A549 (cell line): ENCODE measurements around the gene SORCS2. TPM values are rescaled to one million over a fixed set of nuclear protein-coding genes. Genes with fewer than 3 reads are reported as not detected.

Source experiments
- ATAC-seq, 2 experiments: fragments of 200-7000 bp in 1 of 2; fragments of >200 bp in 1 of 2; cut with Nextera tagmentation in 1 of 2; cut with Tn5 transposase in 1 of 2; 3 replicates each; pipeline versions ENCODE4 v1.8.0 to v1.9.1; 2018 to 2020; ENCODE audit warnings: mild to moderate bottlenecking in 1 of 2, moderate library complexity in 1 of 2
- CTCF ChIA-PET: fragments of 300-600 bp; sonication (Branson Sonifier 250); formaldehyde crosslinking; extraction: SDS; loops from one replicate; lab custom pipeline; 2021; ENCODE audit warnings: antibody characterized with exemption, inconsistent platforms; lab: Yijun Ruan, JAX
- POLR2A ChIA-PET: fragments of 350-600 bp; formaldehyde crosslinking; extraction: SDS; loops from one replicate; lab custom pipeline; 2021; ENCODE audit warnings: antibody characterized with exemption, inconsistent platforms; lab: Yijun Ruan, JAX
- DNase-seq, 2 experiments: peaks; one replicate each; pipeline versions ENCODE4 v3.0.0 to v3.0.0-alpha.2; 2011 to 2016; ENCODE audit warnings: low read depth in 1 of 2, low spot score in 1 of 2
- FAIRE-seq: peaks from 2 replicates; lab custom pipeline; 2011; peaks lifted over from hg19 to GRCh38; lab: Jason Lieb, UNC
- H3K27ac ChIP-seq, 2 experiments: fragments of >200 bp; sonication (Bioruptor Twin); formaldehyde crosslinking; 3 replicates each; pipeline ENCODE4 v1.5.1; 2016 to 2017
- H3K4me1 ChIP-seq: fragments of >200 bp; sonication (Bioruptor Twin); formaldehyde crosslinking; 3 replicates; pipeline ENCODE4 v1.6.1; 2016
- H3K4me2 ChIP-seq: fragments of >200 bp; sonication (Bioruptor Twin); formaldehyde crosslinking; 3 replicates; pipeline ENCODE4 v1.6.1; 2016
- H3K4me3 ChIP-seq: fragments of >200 bp; sonication (Bioruptor Twin); formaldehyde crosslinking; 3 replicates; pipeline ENCODE4 v1.5.1; 2016
- H3K9me3 ChIP-seq: fragments of >200 bp; sonication (Bioruptor Twin); formaldehyde crosslinking; 3 replicates; pipeline ENCODE4 v1.6.1; 2016
- ATOH8 ChIP-seq: fragments of 250-450 bp; sonication (Bioruptor Pico); IDR thresholded peaks from 2 replicates; pipeline ENCODE4 v1.5.0; 2020; ENCODE audit warnings: low read depth, mild to moderate bottlenecking, moderate library complexity
- BHLHE40 ChIP-seq: IDR thresholded peaks from 2 replicates; pipeline ENCODE4 v1.6.1; 2012; ENCODE audit warnings: low read depth, low read length, inconsistent platforms
- CBX8 ChIP-seq: fragments of 200-600 bp; sonication (generic); IDR thresholded peaks from 2 replicates; pipeline ENCODE4 v1.6.1; 2016
- CEBPB ChIP-seq, 2 experiments: fragments of >200 bp in 1 of 2; sonication (Bioruptor Twin) in 1 of 2; formaldehyde crosslinking in 1 of 2; IDR thresholded peaks; 2 replicates each; pipeline ENCODE4 v1.6.1; 2012 to 2016
- EHF ChIP-seq: fragments of 250-450 bp; sonication (Bioruptor Pico); IDR thresholded peaks from 2 replicates; pipeline ENCODE4 v1.5.0; 2020; ENCODE audit warnings: mild to moderate bottlenecking
- EHMT2 ChIP-seq: fragments of 200-600 bp; sonication (generic); IDR thresholded peaks from 2 replicates; pipeline ENCODE4 v1.6.1; 2016; ENCODE audit warnings: antibody characterized with exemption, low read depth, mild to moderate bottlenecking, moderate library complexity
- ESRRA ChIP-seq: fragments of 150-350 bp; IDR thresholded peaks from 2 replicates; pipeline ENCODE4 v1.6.1; 2014; ENCODE audit warnings: mild to moderate bottlenecking, low read length, borderline replicate concordance
- FOSL2 ChIP-seq, 2 experiments: fragments of 450-650 bp in 1 of 2; fragments of >200 bp in 1 of 2; sonication (Bioruptor Twin) in 1 of 2; formaldehyde crosslinking; IDR thresholded peaks; 2 replicates each; pipeline versions ENCODE4 v1.5.0 to v1.6.1; 2016 to 2020; ENCODE audit warnings: mild to moderate bottlenecking in 1 of 2, moderate library complexity in 1 of 2
- FOXS1 ChIP-seq: fragments of 250-450 bp; sonication (Bioruptor Pico); IDR thresholded peaks from 2 replicates; pipeline ENCODE4 v1.5.0; 2020; ENCODE audit warnings: mild to moderate bottlenecking, moderate library complexity
- HDAC2 ChIP-seq: fragments of 200-600 bp; sonication (generic); IDR thresholded peaks from 2 replicates; pipeline ENCODE4 v1.6.1; 2016
- HOXA7 ChIP-seq: fragments of 250-450 bp; sonication (Bioruptor Pico); IDR thresholded peaks from 2 replicates; pipeline ENCODE4 v1.5.0; 2020; ENCODE audit warnings: mild to moderate bottlenecking, moderate library complexity
- HOXB5 ChIP-seq: fragments of 250-450 bp; sonication (Bioruptor Pico); IDR thresholded peaks from 2 replicates; pipeline ENCODE4 v1.5.0; 2020; ENCODE audit warnings: mild to moderate bottlenecking, moderate library complexity
- KDM1A ChIP-seq: fragments of 200-600 bp; sonication (generic); IDR thresholded peaks from 2 replicates; pipeline ENCODE4 v1.6.1; 2016; ENCODE audit warnings: low read depth, mild to moderate bottlenecking
- MAFK ChIP-seq: fragments of 450-650 bp; IDR thresholded peaks from 2 replicates; pipeline ENCODE4 v1.6.1; 2014; ENCODE audit not compliant: partially characterized antibody
- MAZ ChIP-seq: fragments of 150-350 bp; IDR thresholded peaks from 2 replicates; pipeline ENCODE4 v1.6.1; 2014; ENCODE audit warnings: antibody characterized with exemption, low read depth, low read length, borderline replicate concordance
- MYC ChIP-seq: IDR thresholded peaks from 2 replicates; pipeline ENCODE4 v1.6.1; 2012; ENCODE audit warnings: mild to moderate bottlenecking, inconsistent platforms, low read length, improper control_type of control experiment, borderline replicate concordance
- NPAS2 ChIP-seq: fragments of 250-450 bp; sonication (Bioruptor Pico); IDR thresholded peaks from 2 replicates; pipeline ENCODE4 v1.8.0; 2022; ENCODE audit warnings: mild to moderate bottlenecking, moderate library complexity, borderline replicate concordance
- NR3C1 ChIP-seq: fragments of >200 bp; sonication (Bioruptor Twin); formaldehyde crosslinking; IDR thresholded peaks from 3 replicates; pipeline ENCODE4 v1.6.1; 2017
- PBX3 ChIP-seq: IDR thresholded peaks from 2 replicates; pipeline ENCODE4 v1.6.1; 2012
- PHF8 ChIP-seq: fragments of 200-600 bp; sonication (generic); IDR thresholded peaks from 2 replicates; pipeline ENCODE4 v1.6.1; 2016; ENCODE audit warnings: low read depth, mild to moderate bottlenecking, antibody characterized with exemption, moderate library complexity, borderline replicate concordance
- RAD21 ChIP-seq, 2 experiments: fragments of >200 bp in 1 of 2; sonication (Bioruptor Twin) in 1 of 2; formaldehyde crosslinking in 1 of 2; IDR thresholded peaks in 1 of 2; conservative IDR thresholded peaks in 1 of 2; 2 replicates in 1 of 2; 3 replicates in 1 of 2; pipeline ENCODE4 v1.6.1; 2012 to 2018; ENCODE audit warnings: inconsistent platforms in 1 of 2
- RARB ChIP-seq: fragments of 250-450 bp; sonication (Bioruptor Pico); IDR thresholded peaks from 2 replicates; pipeline ENCODE4 v1.8.0; 2021; ENCODE audit warnings: mild to moderate bottlenecking, moderate library complexity
- RCOR1 ChIP-seq: fragments of 150-350 bp; IDR thresholded peaks from 2 replicates; pipeline ENCODE4 v1.6.1; 2014; ENCODE audit warnings: antibody characterized with exemption, low read length, low read depth
- SMC3 ChIP-seq: fragments of >200 bp; sonication (Bioruptor Twin); formaldehyde crosslinking; IDR thresholded peaks from 3 replicates; pipeline ENCODE4 v1.6.1; 2018; ENCODE audit warnings: inconsistent platforms
- TFCP2L1 ChIP-seq: fragments of 250-450 bp; sonication (Bioruptor Pico); IDR thresholded peaks from 2 replicates; pipeline ENCODE4 v1.5.0; 2021; ENCODE audit warnings: mild to moderate bottlenecking
- TP53 ChIP-seq: fragments of 250-450 bp; sonication (Bioruptor Pico); IDR thresholded peaks from 2 replicates; pipeline ENCODE4 v1.5.0; 2021; ENCODE audit warnings: mild to moderate bottlenecking, moderate library complexity
- ZC3H11A ChIP-seq: fragments of 450-650 bp; IDR thresholded peaks from 2 replicates; pipeline ENCODE4 v1.6.1; 2014; ENCODE audit warnings: antibody characterized with exemption, mild to moderate bottlenecking
- ZNF302 ChIP-seq: fragments of 250-450 bp; sonication (Bioruptor Pico); IDR thresholded peaks from 2 replicates; pipeline ENCODE4 v1.9.0; 2021; ENCODE audit warnings: inconsistent platforms, mild to moderate bottlenecking, moderate library complexity
- WGBS: methylation state at CpG from one replicate; pipeline ENCODE4 v1.1.6; 2017; ENCODE audit errors: missing lambda C conversion rate; 5-methylcytosine and 5-hydroxymethylcytosine counted together
- polyA plus RNA-seq, 4 experiments: library from polyadenylated mRNA; depleted of rRNA in 3 of 4; stranded (reverse); fragments of >200 nt; fragmentation: RNase III in 1 of 4; extraction: RNeasy Plus Mini Kit Qiagen cat#74134 plus additional on column Dnase treatment in 1 of 4; gene quantifications; 2 replicates in 3 of 4; 3 replicates in 1 of 4; pipeline ENCODE4 v1.2.3, GENCODE V29; 2011 to 2017
- TF ChIP-seq, protein P1 (sequence below): fragments of >200 bp; sonication (Bioruptor Twin); formaldehyde crosslinking; IDR thresholded peaks from 3 replicates; pipeline ENCODE4 v1.5.1; 2016
- TF ChIP-seq, protein P2 (sequence below): IDR thresholded peaks from 2 replicates; pipeline ENCODE4 v1.6.1; 2012

The SORCS2 gene
- polyA plus RNA-seq, 2 of the 4 experiments (the other 2 are of a cell fraction): 1.4 to 4.6 TPM

DNA sequence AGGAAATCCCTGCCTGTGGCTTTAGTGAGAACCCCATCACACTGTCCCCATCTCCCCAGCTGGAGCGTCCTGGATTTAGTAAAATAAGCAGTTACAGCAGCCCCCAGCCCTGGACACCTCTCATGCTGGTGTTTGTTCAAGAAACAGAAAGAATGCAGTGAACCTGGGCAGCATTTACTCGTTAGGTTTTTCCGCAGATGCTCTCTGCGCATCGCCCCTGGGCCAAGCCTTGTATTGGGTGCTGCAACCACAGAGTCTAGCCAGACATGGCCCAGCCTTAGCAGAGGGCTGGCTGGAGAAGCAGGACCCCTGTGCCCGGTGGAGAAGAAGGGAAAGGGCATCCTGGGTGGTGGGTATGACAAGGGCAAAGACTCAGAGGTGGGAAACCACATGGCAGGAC, 378.7 kb downstream of the SORCS2 start:
- no peaks in the 10 kb centered on the region for H3K4me1 ChIP-seq
- 64% methylated on average over 5 of the region's 6 CpGs for WGBS
- no peak overlapping the region for H3K4me3 ChIP-seq
- peaks cover 5% of the 10 kb centered on the region for H3K9me3 ChIP-seq
- ATAC-seq (no peak), DNase-seq (no peak), FAIRE-seq (no peak)
- CTCF ChIA-PET: no interaction called here
- POLR2A ChIA-PET: no interaction called here
- TF ChIP-seq PHF8 (no peak), KDM1A (no peak), PBX3 (no peak), SMC3 (no peak), EHMT2 (no peak), CEBPB (IDR thresholded peaks at IDR 0.05) (no peak), FOXS1 (CRISPR knock-in tag) (no peak), ZNF302 (no peak)
- H3K27ac ChIP-seq: no peak overlapping the region
- no peak overlapping the region for H3K4me2 ChIP-seq

DNA sequence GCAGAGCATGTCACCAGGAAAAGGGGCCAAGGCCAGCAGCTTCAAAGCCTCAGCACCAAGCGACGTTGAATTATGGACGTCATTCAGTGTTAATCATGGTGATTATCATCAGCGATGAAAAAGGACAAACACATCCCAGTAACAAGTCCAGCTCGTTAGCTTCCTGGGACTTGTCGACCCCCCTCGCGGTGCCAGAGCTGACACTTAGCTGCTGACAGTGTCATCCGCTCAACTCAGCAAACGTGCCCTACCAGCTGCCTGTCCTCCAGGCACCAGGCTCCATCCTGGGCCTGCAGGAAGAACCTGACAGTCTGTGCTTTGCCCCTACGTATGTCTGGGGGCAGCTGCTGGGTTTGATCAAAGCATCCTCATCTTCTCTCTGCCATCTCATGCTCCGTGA, 379.4 kb downstream of the SORCS2 start:
- H3K4me2 ChIP-seq: no peak overlapping the region
- CTCF ChIA-PET: no interaction called here
- H3K4me3 ChIP-seq: no peak overlapping the region
- POLR2A ChIA-PET: no interaction called here
- TF ChIP-seq RARB (CRISPR knock-in tag): no peak
- TF ChIP-seq, protein P1, sequence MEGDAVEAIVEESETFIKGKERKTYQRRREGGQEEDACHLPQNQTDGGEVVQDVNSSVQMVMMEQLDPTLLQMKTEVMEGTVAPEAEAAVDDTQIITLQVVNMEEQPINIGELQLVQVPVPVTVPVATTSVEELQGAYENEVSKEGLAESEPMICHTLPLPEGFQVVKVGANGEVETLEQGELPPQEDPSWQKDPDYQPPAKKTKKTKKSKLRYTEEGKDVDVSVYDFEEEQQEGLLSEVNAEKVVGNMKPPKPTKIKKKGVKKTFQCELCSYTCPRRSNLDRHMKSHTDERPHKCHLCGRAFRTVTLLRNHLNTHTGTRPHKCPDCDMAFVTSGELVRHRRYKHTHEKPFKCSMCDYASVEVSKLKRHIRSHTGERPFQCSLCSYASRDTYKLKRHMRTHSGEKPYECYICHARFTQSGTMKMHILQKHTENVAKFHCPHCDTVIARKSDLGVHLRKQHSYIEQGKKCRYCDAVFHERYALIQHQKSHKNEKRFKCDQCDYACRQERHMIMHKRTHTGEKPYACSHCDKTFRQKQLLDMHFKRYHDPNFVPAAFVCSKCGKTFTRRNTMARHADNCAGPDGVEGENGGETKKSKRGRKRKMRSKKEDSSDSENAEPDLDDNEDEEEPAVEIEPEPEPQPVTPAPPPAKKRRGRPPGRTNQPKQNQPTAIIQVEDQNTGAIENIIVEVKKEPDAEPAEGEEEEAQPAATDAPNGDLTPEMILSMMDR: no peak
- no peak for TF ChIP-seq ZNF302
- no peak for TF ChIP-seq RCOR1
- no peak for TF ChIP-seq KDM1A
- TF ChIP-seq TP53 (CRISPR knock-in tag): no peak
- TF ChIP-seq, protein P2, sequence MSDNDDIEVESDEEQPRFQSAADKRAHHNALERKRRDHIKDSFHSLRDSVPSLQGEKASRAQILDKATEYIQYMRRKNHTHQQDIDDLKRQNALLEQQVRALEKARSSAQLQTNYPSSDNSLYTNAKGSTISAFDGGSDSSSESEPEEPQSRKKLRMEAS: no peak
- no peak for TF ChIP-seq HOXA7
- TF ChIP-seq ATOH8: no peak
- TF ChIP-seq BHLHE40: no peak
- TF ChIP-seq FOSL2 (IDR thresholded peaks at IDR 0.05): no peak
- no peak for TF ChIP-seq FOSL2 (CRISPR knock-in tag; IDR thresholded peaks at IDR 0.05)
- TF ChIP-seq TFCP2L1 (CRISPR knock-in tag): no peak
- TF ChIP-seq NPAS2: no peak
- no peak for TF ChIP-seq NR3C1
- no peak for TF ChIP-seq PHF8
- TF ChIP-seq HOXB5 (CRISPR knock-in tag): no peak
- no peak for TF ChIP-seq RAD21 (conservative IDR thresholded peaks at IDR 0.05 in 1 of 2, IDR thresholded peaks at IDR 0.05 in 1 of 2)
- TF ChIP-seq, all 56 proteins: peak for 0
- no peaks in the 10 kb centered on the region for H3K4me1 ChIP-seq
- peaks cover 12% of the 10 kb centered on the region for H3K9me3 ChIP-seq
- no peak overlapping the region for H3K27ac ChIP-seq
- no peak for DNase-seq
- WGBS: 59% methylated on average over 10 of the region's 12 CpGs
- ATAC-seq: no peak
- FAIRE-seq: no peak

- ChIA-PET CTCF (no interaction called here), POLR2A (no interaction called here)
- 76% methylated on average over 7 of the region's 7 CpGs for WGBS
- ATAC-seq: no peak
- FAIRE-seq: no peak
- no peak for TF ChIP-seq MYC
- TF ChIP-seq, protein P2: no peak
- no peak for TF ChIP-seq TFCP2L1 (CRISPR knock-in tag)
- no peak for TF ChIP-seq CEBPB (IDR thresholded peaks at IDR 0.05)
- TF ChIP-seq TP53 (CRISPR knock-in tag): no peak
- TF ChIP-seq CBX8: no peak
- TF ChIP-seq EHMT2: no peak
- no peak for TF ChIP-seq ZC3H11A
- no peak for TF ChIP-seq EHF (CRISPR knock-in tag)
- TF ChIP-seq HOXB5 (CRISPR knock-in tag): no peak
- TF ChIP-seq RARB (CRISPR knock-in tag): no peak
- TF ChIP-seq HDAC2: no peak
- TF ChIP-seq PHF8: no peak
- TF ChIP-seq RAD21 (conservative IDR thresholded peaks at IDR 0.05 in 1 of 2, IDR thresholded peaks at IDR 0.05 in 1 of 2): no peak
- no peak for TF ChIP-seq RCOR1
- TF ChIP-seq MAZ: no peak
- no peak for TF ChIP-seq ESRRA
- TF ChIP-seq MAFK: no peak
- no peak for TF ChIP-seq PBX3
- TF ChIP-seq SMC3: no peak
- Histone ChIP-seq H3K9me3 (peaks cover 20% of the 10 kb centered on the region), H3K4me1 (no peaks in the 10 kb centered on the region), H3K27ac (no peak overlapping the region), H3K4me2 (no peak overlapping the region), H3K4me3 (no peak overlapping the region)
- no peak for DNase-seq
These were observed 380.6 kb downstream of the SORCS2 start for GRCh38 chr4:7572894-7573293.
